ENCODE measurements around the gene NKX1-1.
"Not testable (repeated sequence)": the region's sequence is repeated elsewhere in the genome, so short reads cannot be mapped to it uniquely, and the experiment has no call there.

NKX1-1 gene

DNA sequence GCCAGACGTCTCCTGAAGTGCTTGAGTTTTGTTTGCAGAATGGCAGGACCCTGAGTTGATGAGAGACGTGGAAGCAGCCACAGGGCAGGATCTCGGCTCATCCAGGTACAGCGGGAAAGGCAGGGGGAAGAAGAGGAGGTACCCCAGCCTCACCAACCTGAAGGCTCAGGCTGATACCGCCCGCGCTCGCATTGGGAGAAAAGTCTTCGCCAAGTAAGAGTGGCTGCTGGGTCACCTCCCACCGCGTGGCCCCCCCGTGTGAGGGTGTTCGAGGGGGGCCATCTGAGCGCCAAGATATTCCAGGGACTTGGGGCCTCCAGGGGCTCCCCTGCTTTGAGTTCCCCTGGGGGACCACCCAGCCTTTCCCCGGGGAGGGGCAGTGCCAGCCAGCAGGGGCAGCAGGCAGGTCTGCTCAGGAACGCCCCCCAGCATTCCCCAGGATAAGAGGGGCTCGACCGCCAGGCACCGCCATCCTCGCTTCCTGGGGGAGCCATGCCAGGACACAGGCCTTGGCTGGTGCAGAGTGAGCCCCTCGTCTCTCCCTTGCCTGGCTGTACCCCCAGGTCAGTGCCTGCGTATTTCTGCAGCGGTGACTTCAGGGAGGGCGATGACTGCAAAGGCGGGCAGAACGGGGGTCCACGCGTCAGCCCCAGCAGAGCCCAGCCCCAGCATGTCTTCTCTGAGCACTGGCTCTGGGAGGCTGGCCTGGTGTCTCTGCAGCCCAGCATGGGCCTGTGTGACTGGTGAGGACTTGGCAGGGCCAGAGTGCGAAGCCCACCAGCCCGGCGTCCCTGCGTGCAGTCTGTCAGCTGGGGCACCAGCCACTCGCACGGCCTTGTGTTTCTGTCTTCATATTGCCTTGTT is 22.3 kb downstream of the NKX1-1 start:
- no peak for DNase-seq

DNA sequence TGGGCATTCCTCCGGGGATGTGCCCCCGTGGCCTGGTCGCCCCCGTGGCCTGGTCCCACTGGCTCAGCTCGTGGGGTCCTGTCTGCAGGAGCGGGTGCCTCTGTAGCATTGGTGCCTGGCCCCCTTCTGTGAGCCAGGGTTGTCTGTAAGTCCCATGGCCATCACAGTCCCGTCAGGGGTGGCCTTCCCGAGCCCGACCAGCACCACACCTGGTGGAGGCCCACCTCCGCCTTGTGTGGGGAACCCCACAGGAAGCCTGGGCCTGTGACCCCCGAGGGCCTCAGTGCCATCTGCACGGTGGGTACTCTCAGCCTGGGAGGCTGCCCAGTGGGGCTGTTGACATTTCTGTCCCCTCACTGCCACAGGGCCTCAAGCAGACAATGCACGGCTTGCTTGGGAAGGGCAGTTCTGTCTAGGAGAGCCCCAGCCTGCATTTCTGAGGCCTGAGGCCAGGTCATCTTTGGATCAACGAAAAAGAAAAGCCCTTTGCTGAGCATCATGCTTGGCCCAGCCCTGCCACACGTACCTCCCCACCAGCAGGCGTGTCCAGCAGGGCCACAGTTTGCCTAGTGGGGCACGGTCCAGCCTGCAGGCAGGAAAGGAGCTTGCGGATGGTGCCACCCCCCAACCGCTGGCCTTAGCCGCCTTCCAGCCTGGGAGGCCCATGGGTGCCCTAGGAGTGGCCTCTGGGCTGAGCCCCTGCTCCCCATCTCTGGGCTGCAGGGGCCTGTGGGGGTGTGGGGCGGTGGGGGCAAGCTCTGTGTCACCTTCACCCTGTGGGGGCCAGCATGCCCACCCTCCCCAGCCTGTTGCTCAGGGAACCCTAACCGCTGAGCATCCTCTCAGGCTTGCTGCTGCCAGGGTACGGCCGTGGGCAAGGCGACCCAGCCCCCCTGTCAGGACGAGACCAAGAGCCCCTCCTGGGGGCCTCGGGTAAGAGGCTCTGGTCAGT is 23.2 kb downstream of the NKX1-1 start:
- no peak for DNase-seq

GRCh38 chr4:1381944-1382541 is 24.2 kb downstream of the NKX1-1 start:
- DNase-seq, result no peak

GRCh38 chr4:1381181-1381621 is 25.0 kb downstream of the NKX1-1 start:
- no peak for DNase-seq

- no peak for DNase-seq
These were observed 25.7 kb downstream of the NKX1-1 start for GRCh38 chr4:1380368-1381151.

- no peak for DNase-seq
These were observed 26.4 kb downstream of the NKX1-1 start for GRCh38 chr4:1379801-1380331.

DNA sequence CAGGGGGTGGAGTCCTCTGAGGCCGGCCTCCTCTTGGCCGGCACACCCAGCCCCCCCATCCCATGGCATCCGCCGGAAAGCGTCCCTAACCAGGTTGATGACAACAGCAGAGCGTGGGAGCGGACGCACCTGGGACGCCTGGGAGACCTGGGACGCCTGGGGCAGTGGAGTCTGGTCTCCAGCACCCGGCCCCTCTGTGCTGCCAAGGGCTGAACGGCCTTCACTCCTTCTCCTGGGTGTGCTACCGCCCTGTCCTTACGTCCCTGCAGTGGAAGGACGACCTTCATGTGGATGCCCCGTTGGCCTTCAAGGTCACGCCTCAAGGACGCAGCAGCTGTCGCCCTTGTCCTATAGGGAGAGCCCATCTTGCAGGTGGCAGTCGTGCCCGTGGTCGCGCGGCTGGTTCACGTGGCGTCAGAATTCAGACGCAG is 26.9 kb downstream of the NKX1-1 start:
- no peak for DNase-seq

DNA sequence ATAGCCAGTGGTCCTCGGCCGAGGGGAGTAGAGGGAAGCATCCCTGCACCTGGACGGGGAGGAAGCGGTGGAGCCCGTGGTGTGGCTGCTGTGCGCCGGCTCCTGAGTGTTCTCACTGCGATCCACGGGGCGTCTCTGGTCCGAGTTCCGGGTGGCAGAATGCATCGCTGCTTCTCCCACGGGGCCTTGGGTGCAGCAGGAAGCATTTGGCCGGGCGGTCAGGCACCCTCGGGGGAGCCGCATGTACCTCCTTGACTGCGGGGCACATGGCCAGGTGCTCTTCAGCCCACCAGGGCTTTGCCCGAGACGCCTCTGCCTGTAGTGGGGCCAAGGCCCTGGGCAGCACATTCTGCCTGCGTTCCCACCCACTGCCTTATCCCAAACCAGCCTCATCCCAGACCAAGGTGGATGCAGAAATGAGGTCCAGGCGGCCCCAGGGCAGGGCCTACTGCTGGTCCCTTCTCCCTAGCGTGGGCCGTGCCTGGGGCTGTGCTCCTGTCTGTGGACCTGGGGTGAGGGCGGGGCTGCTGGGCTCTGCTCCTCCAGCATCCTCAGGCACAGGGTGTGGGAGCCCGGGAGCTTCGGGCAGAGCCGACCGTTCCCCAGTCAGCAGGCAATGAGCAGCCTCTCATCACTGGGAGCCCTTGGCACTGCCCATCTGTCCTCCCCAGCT is 27.5 kb downstream of the NKX1-1 start:
- DNase-seq, result no peak

- no peak for DNase-seq
These were observed 28.5 kb downstream of the NKX1-1 start for GRCh38 chr4:1377606-1378261.

- no peak for DNase-seq
These were observed 29.2 kb downstream of the NKX1-1 start for GRCh38 chr4:1376841-1377605.

DNA sequence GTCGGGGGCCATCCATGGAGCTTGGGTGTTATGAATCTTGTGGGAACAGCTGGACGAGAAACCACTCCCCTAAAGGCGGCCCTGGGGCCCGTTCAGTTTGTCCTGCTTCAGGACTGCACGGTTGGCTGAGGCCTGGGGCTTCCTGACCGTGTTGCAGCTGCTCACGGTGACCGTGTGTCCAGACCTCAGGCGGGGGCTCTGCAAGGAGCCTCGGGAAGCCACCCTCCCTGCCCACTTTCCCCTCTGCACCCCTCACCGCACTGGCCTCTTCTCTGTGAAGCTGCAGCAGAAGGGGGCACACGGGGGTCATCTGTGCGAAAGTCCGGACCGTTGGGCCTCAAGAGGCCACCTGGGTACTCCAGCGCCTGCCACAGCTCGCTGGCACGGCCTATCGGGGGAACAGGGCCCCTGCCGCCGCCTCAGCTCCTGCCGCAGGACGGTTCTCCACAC is 29.8 kb downstream of the NKX1-1 start:
- no peak for DNase-seq

DNA sequence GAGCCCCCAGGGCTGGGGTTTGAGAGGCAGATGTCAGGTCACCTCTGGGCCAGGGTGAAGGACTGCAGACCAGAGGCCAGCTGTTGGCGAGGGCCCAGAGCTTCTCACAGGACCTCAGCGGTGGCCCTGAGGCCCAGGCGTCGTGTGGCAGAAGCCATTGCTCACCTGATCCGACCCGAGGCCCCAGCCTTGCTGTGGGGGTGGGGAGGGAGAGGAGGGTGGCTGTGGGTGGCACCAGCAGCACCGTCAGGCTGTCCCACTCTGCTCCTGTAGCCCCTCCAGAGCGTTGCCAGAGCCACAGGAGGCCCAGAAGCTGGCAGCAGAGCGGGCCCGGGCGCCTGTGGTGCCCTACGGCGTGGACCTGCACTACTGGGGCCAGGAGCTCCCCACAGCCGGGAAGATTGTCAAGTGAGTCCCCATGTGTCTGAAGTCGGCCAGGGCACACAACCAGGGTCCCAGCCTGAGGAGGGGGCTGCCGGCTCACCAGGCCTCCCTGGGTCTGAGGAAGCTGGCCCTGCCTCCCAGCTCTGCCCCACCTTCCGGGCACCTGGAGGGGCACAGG is 30.4 kb downstream of the NKX1-1 start:
- no peak for DNase-seq

DNA sequence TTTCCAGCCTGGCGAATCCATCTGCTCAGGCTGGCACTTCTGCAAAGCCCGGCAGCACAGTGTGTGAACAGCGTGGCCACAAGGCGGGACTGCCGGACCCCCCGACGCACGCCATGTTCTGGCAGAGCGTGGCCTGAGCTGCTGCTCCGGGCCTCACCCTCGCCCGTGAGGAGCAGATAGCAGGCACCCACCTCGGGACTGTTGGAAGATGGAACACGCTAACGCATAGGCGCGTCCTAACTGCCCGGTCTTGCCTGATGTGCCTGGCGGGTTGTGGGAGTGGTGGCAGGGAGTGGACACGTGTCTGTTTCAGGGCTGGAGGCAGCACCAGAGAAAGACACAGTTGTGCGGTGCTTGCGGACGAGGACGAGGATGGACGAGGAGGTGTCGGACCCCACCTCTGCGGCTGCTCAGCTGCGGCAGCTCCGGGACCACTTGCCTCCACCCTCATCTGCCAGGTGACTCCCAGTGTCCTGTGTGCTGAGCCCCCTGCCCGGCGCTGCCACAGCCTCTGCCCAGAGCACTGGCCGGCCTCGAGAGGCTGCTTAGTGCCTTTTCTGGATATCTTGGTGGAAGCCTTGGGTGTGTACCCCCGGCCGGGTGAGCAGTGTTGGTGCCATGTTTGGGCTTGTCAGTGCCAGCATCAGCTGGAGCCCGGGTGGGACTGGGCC is 31.1 kb downstream of the NKX1-1 start:
- DNase-seq, result no peak

DNA sequence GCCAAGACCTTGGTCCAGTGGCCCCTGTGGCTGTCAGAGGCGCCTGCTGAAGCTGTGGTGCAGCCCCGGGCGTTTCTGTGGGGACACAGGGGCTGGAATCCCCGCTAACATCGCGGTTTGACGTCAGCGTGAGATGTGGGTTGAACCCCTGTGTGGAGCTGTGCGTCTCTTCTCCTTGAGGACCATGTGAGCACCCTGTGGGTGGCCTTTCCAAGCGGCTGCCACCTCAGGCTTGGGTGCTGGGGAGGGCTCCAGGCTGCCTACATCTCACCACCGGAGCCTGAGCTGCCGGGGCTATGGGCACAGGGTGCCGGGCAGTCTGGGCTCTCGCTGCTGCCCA is 31.6 kb downstream of the NKX1-1 start:
- DNase-seq, result no peak

- DNase-seq, result no peak
These were observed 32.1 kb downstream of the NKX1-1 start for GRCh38 chr4:1373892-1374705.

DNA sequence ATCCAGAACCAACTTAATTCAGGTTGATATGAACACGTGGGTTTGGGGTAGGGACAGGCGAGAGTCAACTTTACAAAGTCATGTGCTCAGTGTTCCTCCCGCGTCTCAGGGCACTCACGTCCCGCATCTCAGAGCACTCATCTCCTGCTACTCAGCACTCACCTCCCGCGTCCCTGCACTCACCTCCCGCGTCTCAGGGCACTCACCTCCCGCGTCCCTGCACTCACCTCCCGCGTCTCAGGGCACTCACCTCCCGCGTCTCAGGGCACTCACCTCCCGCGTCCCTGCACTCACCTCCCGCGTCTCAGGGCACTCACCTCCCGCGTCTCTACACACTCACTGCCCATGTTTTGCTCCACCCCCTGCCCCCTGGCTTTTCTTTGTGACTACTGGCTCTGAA is 33.7 kb downstream of the NKX1-1 start:
- DNase-seq, result not testable (repeated sequence)

GRCh38 chr4:1371176-1372165 is 34.8 kb downstream of the NKX1-1 start:
- no peak for DNase-seq
